Testis (tissue), 2 donors: ENCODE data around the gene PPP1CB.

Source experiments
- CTCF ChIP-seq, 3 experiments: fragments of 450-650 bp in 2 of 3; fragments of 200-600 bp in 1 of 3; sonication (generic) in 1 of 3; IDR thresholded peaks; one replicate each; pipeline ENCODE4 v1.5.1; 2016 to 2019; ENCODE audit warnings: antibody characterized with exemption in 3 of 3, mild to moderate bottlenecking in 2 of 3, moderate library complexity in 1 of 3
- POLR2A ChIP-seq: fragments of 450-650 bp; IDR thresholded peaks from one replicate; pipeline ENCODE4 v1.6.1; 2017; ENCODE audit warnings: antibody characterized with exemption, mild to moderate bottlenecking, moderate library complexity

- TF ChIP-seq CTCF (IDR thresholded peaks at IDR 0.05) = no peak
- no peak for TF ChIP-seq POLR2A
Observed at GRCh38 chr2:28767337-28767736, 15.7 kb downstream of the PPP1CB start.
